Measurements from ENCODE around the gene SLC50A1. TPM values are rescaled to one million over a fixed set of nuclear protein-coding genes. Genes with fewer than 3 reads are reported as not detected.

Gene SLC50A1, protein sequence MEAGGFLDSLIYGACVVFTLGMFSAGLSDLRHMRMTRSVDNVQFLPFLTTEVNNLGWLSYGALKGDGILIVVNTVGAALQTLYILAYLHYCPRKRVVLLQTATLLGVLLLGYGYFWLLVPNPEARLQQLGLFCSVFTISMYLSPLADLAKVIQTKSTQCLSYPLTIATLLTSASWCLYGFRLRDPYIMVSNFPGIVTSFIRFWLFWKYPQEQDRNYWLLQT
- 75.3 and 88.6 TPM in 2 replicates for total RNA-seq
- polyA plus RNA-seq: 111 and 115 TPM in 2 replicates

DNA sequence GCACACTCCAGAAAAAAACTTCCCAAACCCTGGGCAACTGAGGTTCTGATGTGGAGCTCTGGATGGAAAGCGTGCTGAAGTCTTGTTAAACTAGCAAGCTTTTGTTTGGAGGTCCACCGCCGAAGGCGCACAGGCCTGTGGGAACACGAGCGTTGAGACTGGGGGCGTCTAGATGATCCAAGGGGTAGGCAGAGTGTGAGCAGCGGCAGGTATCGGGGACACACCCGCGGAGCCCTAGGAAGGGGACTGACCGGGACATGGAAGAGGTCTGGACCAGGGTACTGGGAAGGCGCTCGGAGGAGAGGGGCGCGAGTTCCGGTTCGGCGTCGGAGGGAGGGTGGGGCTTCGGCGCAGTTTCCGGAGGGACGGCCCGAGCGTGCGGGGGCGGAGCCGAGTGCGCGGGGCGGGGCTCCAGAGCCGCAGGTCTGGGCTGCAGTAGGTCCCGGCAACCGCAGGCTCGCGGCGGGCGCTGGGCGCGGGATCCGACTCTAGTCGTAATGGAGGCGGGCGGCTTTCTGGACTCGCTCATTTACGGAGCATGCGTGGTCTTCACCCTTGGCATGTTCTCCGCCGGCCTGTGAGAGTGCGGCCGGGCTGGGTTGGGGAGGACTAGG lies at the start of gene SLC50A1:
SLC50A1 (plus strand) TSS at position 438 of the 614 bp plus-strand sequence; CDS start at position 498, 60 bp downstream.
- H3K36me3 ChIP-seq (replicated peaks; ENCODE audit: insufficient read depth, low read depth): no peaks in the 10 kb centered on the region
- H3K4me2 ChIP-seq: peak within 1 kb of the TSS; percentile 81
- H3K9me3 ChIP-seq (ENCODE audit: low read depth): no peaks in the 10 kb centered on the region
- TF ChIP-seq EZH2phosphoT487 (IDR thresholded peaks at IDR 0.05; ENCODE audit: low read depth, severe bottlenecking, unreplicated experiment): no peak
- TF ChIP-seq, protein P1, sequence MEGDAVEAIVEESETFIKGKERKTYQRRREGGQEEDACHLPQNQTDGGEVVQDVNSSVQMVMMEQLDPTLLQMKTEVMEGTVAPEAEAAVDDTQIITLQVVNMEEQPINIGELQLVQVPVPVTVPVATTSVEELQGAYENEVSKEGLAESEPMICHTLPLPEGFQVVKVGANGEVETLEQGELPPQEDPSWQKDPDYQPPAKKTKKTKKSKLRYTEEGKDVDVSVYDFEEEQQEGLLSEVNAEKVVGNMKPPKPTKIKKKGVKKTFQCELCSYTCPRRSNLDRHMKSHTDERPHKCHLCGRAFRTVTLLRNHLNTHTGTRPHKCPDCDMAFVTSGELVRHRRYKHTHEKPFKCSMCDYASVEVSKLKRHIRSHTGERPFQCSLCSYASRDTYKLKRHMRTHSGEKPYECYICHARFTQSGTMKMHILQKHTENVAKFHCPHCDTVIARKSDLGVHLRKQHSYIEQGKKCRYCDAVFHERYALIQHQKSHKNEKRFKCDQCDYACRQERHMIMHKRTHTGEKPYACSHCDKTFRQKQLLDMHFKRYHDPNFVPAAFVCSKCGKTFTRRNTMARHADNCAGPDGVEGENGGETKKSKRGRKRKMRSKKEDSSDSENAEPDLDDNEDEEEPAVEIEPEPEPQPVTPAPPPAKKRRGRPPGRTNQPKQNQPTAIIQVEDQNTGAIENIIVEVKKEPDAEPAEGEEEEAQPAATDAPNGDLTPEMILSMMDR (IDR thresholded peaks at IDR 0.05; ENCODE audit: poor library complexity): no peak
- H3K4me3 ChIP-seq: peak within 1 kb of the TSS; percentile 46
- no peaks in the 10 kb centered on the region for H4K20me1 ChIP-seq (ENCODE audit: insufficient read depth, poor library complexity, severe bottlenecking)
- H2AFZ ChIP-seq: peak within 1 kb of the TSS; percentile 66
- H3K27me3 ChIP-seq: no peaks in the 10 kb centered on the region
- no peaks in the 10 kb centered on the region for H3K9me2 ChIP-seq (replicated peaks; ENCODE audit: insufficient read depth)
- DNase-seq (ENCODE audit: low spot score): peak; percentile 99
- under 1% methylated on average over 34 of the region's 52 CpGs for WGBS (ENCODE audit: low lambda C conversion rate, missing lambda C conversion rate)
- H3K79me2 ChIP-seq: peaks cover 49% of the 10 kb centered on the region
- H3K4me1 ChIP-seq (ENCODE audit: insufficient read depth): peaks cover 37% of the 10 kb centered on the region
- peak within 1 kb of the TSS; percentile 99 for H3K27ac ChIP-seq

DNA sequence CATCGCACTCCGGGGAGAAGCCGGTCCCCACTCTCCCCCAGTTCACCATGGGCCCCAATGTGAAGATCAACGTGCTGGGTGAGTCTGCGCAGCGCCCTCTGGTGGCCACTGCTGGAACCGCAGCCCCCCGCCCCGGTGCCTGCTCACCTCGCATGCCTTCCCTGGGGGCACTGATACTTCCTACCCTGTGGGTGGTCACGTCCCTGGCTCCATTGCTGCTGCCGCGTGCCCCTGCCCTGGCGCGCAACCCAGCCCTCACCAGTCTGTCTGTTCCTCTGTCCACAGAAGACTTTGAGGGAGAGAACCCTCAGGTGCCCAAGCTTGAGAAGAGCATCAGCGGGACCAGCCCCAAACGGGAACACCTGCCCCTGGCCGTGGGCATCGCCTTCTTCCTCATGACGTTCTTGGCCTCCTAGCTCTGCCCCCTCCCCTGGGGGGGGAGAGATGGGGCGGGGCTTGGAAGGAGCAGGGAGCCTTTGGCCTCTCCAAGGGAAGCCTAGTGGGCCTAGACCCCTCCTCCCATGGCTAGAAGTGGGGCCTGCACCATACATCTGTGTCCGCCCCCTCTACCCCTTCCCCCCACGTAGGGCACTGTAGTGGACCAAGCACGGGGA lies 49.4 kb upstream of the SLC50A1 start:
- no peak for TF ChIP-seq EZH2phosphoT487 (IDR thresholded peaks at IDR 0.05; ENCODE audit: low read depth, severe bottlenecking, unreplicated experiment)
- TF ChIP-seq EZH2 (IDR thresholded peaks at IDR 0.05; ENCODE audit: borderline replicate concordance): no peak
- TF ChIP-seq, protein P1 (IDR thresholded peaks at IDR 0.05; ENCODE audit: poor library complexity): peak; percentile 95
- Histone ChIP-seq H3K9me2 (replicated peaks; ENCODE audit: insufficient read depth) (no peaks in the 10 kb centered on the region), H3K27me3 (peaks cover 28% of the 10 kb centered on the region), H3K4me1 (ENCODE audit: insufficient read depth) (peaks cover 28% of the 10 kb centered on the region), H3K9me3 (ENCODE audit: low read depth) (no peaks in the 10 kb centered on the region), H3K4me2 (peak overlapping the region; percentile 94), H3K27ac (peak overlapping the region; percentile 89), H3K79me2 (no peaks in the 10 kb centered on the region), H4K20me1 (ENCODE audit: insufficient read depth, poor library complexity, severe bottlenecking) (peaks cover 2% of the 10 kb centered on the region), H3K36me3 (replicated peaks; ENCODE audit: insufficient read depth, low read depth) (no peaks in the 10 kb centered on the region), H3K4me3 (no peak overlapping the region), H2AFZ (no peak overlapping the region)
- 31% methylated on average over 8 of the region's 24 CpGs for WGBS (ENCODE audit: low lambda C conversion rate, missing lambda C conversion rate)
- peak; percentile 73 for DNase-seq (ENCODE audit: low spot score)

DNA sequence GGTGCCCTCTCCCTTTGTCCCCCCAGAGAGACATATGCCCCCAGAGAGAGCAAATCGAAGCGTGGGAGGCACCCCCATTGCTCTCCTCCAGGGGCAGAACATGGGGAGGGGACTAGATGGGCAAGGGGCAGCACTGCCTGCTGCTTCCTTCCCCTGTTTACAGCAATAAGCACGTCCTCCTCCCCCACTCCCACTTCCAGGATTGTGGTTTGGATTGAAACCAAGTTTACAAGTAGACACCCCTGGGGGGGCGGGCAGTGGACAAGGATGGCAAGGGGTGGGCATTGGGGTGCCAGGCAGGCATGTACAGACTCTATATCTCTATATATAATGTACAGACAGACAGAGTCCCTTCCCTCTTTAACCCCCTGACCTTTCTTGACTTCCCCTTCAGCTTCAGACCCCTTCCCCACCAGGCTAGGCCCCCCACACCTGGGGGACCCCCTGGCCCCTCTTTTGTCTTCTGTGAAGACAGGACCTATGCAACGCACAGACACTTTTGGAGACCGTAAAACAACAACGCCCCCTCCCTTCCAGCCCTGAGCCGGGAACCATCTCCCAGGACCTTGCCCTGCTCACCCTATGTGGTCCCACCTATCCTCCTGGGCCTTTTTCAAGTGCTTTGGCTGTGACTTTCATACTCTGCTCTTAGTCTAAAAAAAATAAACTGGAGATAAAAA lies 48.7 kb upstream of the SLC50A1 start:
- no peak overlapping the region for H3K4me2 ChIP-seq
- peaks cover 21% of the 10 kb centered on the region for H3K4me1 ChIP-seq (ENCODE audit: insufficient read depth)
- no peak overlapping the region for H2AFZ ChIP-seq
- H3K9me3 ChIP-seq (ENCODE audit: low read depth): no peaks in the 10 kb centered on the region
- no peaks in the 10 kb centered on the region for H3K79me2 ChIP-seq
- peaks cover 20% of the 10 kb centered on the region for H3K27me3 ChIP-seq
- peaks cover 2% of the 10 kb centered on the region for H4K20me1 ChIP-seq (ENCODE audit: insufficient read depth, poor library complexity, severe bottlenecking)
- DNase-seq (ENCODE audit: low spot score): no peak
- no peak for TF ChIP-seq EZH2 (IDR thresholded peaks at IDR 0.05; ENCODE audit: borderline replicate concordance)
- TF ChIP-seq, protein P1 (IDR thresholded peaks at IDR 0.05; ENCODE audit: poor library complexity): no peak
- no peak for TF ChIP-seq EZH2phosphoT487 (IDR thresholded peaks at IDR 0.05; ENCODE audit: low read depth, severe bottlenecking, unreplicated experiment)
- H3K36me3 ChIP-seq (replicated peaks; ENCODE audit: insufficient read depth, low read depth): no peaks in the 10 kb centered on the region
- H3K27ac ChIP-seq: no peak overlapping the region
- no peak overlapping the region for H3K4me3 ChIP-seq
- WGBS (ENCODE audit: low lambda C conversion rate, missing lambda C conversion rate): 74% methylated on average over 8 of the region's 8 CpGs
- H3K9me2 ChIP-seq (replicated peaks; ENCODE audit: insufficient read depth): no peaks in the 10 kb centered on the region
